Smooth muscle cell (in vitro differentiated cells): ENCODE data around the gene PCED1B. TPM values are rescaled to one million over a fixed set of nuclear protein-coding genes. Genes with fewer than 3 reads are reported as not detected.

ENCODE experiments used
- DNase-seq: peaks from one replicate; lab custom pipeline; 2025; ENCODE audit not compliant: unreplicated experiment; lab: John Stamatoyannopoulos, UW
- H2AFZ ChIP-seq: fragments of 200-600 bp; sonication (generic); 2 replicates; pipeline ENCODE4 v1.6.0; 2016; ENCODE audit warnings: antibody characterized with exemption, low read depth, mild to moderate bottlenecking
- H3F3A ChIP-seq: fragments of 200-600 bp; sonication (generic); 2 replicates; pipeline ENCODE4 v1.6.0; 2017; ENCODE audit warnings: antibody characterized with exemption, low read depth
- H3K27ac ChIP-seq: fragments of 200-600 bp; sonication (generic); 2 replicates; pipeline ENCODE4 v1.5.1; 2016; ENCODE audit warnings: low read depth, mild to moderate bottlenecking
- H3K27me3 ChIP-seq: fragments of 200-600 bp; sonication (generic); 2 replicates; pipeline ENCODE4 v1.6.1; 2016; ENCODE audit warnings: low read depth, mild to moderate bottlenecking
- H3K36me3 ChIP-seq: fragments of 200-600 bp; sonication (generic); 2 replicates; pipeline ENCODE4 v1.5.1; 2016; ENCODE audit warnings: low read depth
- H3K4me1 ChIP-seq: fragments of 200-600 bp; sonication (generic); 2 replicates; pipeline ENCODE4 v1.5.1; 2016; ENCODE audit warnings: low read depth
- H3K4me2 ChIP-seq: fragments of 200-600 bp; sonication (generic); 2 replicates; pipeline ENCODE4 v1.6.0; 2016; ENCODE audit warnings: mild to moderate bottlenecking
- H3K4me3 ChIP-seq: fragments of 200-600 bp; sonication (generic); 2 replicates; pipeline ENCODE4 v1.5.1; 2016; ENCODE audit warnings: mild to moderate bottlenecking
- H3K79me2 ChIP-seq: fragments of 200-600 bp; sonication (generic); 2 replicates; pipeline ENCODE4 v1.6.0; 2016; ENCODE audit warnings: low read depth, mild to moderate bottlenecking
- H3K9ac ChIP-seq: fragments of 200-600 bp; sonication (generic); 2 replicates; pipeline ENCODE4 v1.6.0; 2016; ENCODE audit warnings: low read depth
- H3K9me3 ChIP-seq: fragments of 200-600 bp; sonication (generic); replicated peaks from 2 replicates; pipeline ENCODE4 v1.5.1; 2016; ENCODE audit warnings: low read depth
- H4K20me1 ChIP-seq: fragments of 200-600 bp; sonication (generic); 2 replicates; pipeline ENCODE4 v1.6.0; 2016; ENCODE audit warnings: low read depth
- CTCF ChIP-seq: fragments of 200-600 bp; sonication (generic); IDR thresholded peaks from 2 replicates; pipeline ENCODE4 v1.5.1; 2017; ENCODE audit warnings: borderline replicate concordance, mild to moderate bottlenecking, antibody characterized with exemption; ENCODE audit not compliant: insufficient read depth, poor library complexity, severe bottlenecking
- WGBS: methylation state at CpG from one replicate; pipeline ENCODE4 v1.1.7; 2016; ENCODE audit warnings: low lambda C conversion rate; 5-methylcytosine and 5-hydroxymethylcytosine counted together
- polyA plus RNA-seq: library from polyadenylated mRNA; unstranded; fragments of >200 nt; fragmentation: Nextera tagmentation; extraction: Ambion mirVana; gene quantifications from 2 replicates; pipeline ENCODE4 v1.2.1, GENCODE V29; 2016
- total RNA-seq: library from RNA; depleted of rRNA; stranded (reverse); fragments of >200 nt; gene quantifications from 2 replicates; pipeline ENCODE4 v1.2.3, GENCODE V29; 2014

Gene PCED1B
- total and polyA plus RNA-seq, 2 experiments from 2014 or later: 2.7 to 3.5 TPM

GRCh38 chr12:47247418-47247817 lies 168.0 kb downstream of the PCED1B start:
- H3K9me3 ChIP-seq: no peaks in the 10 kb centered on the region
- TF ChIP-seq CTCF: no peak
- H4K20me1 ChIP-seq: no peaks in the 10 kb centered on the region
- H3K27me3 ChIP-seq: no peaks in the 10 kb centered on the region
- H3K4me2 ChIP-seq: no peak overlapping the region
- H3K4me1 ChIP-seq: no peaks in the 10 kb centered on the region
- no peak overlapping the region for H3K9ac ChIP-seq
- H3K27ac ChIP-seq: no peak overlapping the region
- no peaks in the 10 kb centered on the region for H3F3A ChIP-seq
- H3K4me3 ChIP-seq: no peak overlapping the region
- WGBS: 90% methylated on average over 1 of the region's 1 CpG
- no peak overlapping the region for H2AFZ ChIP-seq
- DNase-seq: no peak
- no peaks in the 10 kb centered on the region for H3K79me2 ChIP-seq
- no peaks in the 10 kb centered on the region for H3K36me3 ChIP-seq

GRCh38 chr12:47249082-47249481 lies 169.7 kb downstream of the PCED1B start:
- no peaks in the 10 kb centered on the region for H3K9me3 ChIP-seq

GRCh38 chr12:47249719-47250357 lies 170.4 kb downstream of the PCED1B start:
- no peak for TF ChIP-seq CTCF
- Histone ChIP-seq H3K27me3 (no peaks in the 10 kb centered on the region), H4K20me1 (no peaks in the 10 kb centered on the region), H3K4me3 (no peak overlapping the region), H3K9me3 (no peaks in the 10 kb centered on the region), H2AFZ (no peak overlapping the region), H3K9ac (no peak overlapping the region), H3F3A (no peaks in the 10 kb centered on the region), H3K4me2 (no peak overlapping the region), H3K4me1 (no peaks in the 10 kb centered on the region), H3K79me2 (no peaks in the 10 kb centered on the region), H3K27ac (no peak overlapping the region), H3K36me3 (no peaks in the 10 kb centered on the region)
- DNase-seq: no peak
- WGBS: 74% methylated on average over 7 of the region's 7 CpGs

More at GRCh38 chr12:47249082-47249481, 169.7 kb downstream of the PCED1B start:
- 69% methylated on average over 4 of the region's 4 CpGs for WGBS
- no peak overlapping the region for H3K4me3 ChIP-seq
- H3K9ac ChIP-seq: no peak overlapping the region
- no peak overlapping the region for H3K4me2 ChIP-seq
- DNase-seq: no peak
- H3K27me3 ChIP-seq: no peaks in the 10 kb centered on the region
- no peaks in the 10 kb centered on the region for H3K79me2 ChIP-seq
- H4K20me1 ChIP-seq: no peaks in the 10 kb centered on the region
- H2AFZ ChIP-seq: no peak overlapping the region
- H3K4me1 ChIP-seq: no peaks in the 10 kb centered on the region
- no peak overlapping the region for H3K27ac ChIP-seq
- no peak for TF ChIP-seq CTCF
- no peaks in the 10 kb centered on the region for H3K36me3 ChIP-seq
- H3F3A ChIP-seq: no peaks in the 10 kb centered on the region

DNA sequence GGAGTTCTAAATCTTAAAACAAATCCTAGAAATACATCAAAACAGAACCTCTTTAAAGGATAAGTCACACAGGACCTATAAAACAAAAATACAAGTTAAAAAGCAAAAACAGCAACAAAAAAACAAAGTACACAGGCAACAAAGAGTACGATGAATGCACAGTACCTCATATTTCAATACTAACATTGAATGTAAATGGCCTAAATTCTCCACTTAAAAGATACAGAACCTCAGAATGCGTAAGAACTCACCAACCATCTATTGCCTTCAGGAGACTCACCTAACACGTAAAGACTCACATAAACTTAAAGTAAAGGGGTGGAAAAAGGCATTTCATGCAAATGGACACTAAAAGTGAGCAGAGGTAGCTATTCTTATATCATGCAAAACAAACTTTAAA lies 172.5 kb downstream of the PCED1B start:
- H3K27ac ChIP-seq: no peak overlapping the region
- no peak overlapping the region for H3K4me2 ChIP-seq
- no peaks in the 10 kb centered on the region for H4K20me1 ChIP-seq
- WGBS: 95% methylated on average over 3 of the region's 3 CpGs
- H3K79me2 ChIP-seq: no peaks in the 10 kb centered on the region
- TF ChIP-seq CTCF: no peak
- H2AFZ ChIP-seq: no peak overlapping the region
- H3F3A ChIP-seq: no peaks in the 10 kb centered on the region
- H3K9ac ChIP-seq: no peak overlapping the region
- no peaks in the 10 kb centered on the region for H3K36me3 ChIP-seq
- no peak for DNase-seq
- H3K27me3 ChIP-seq: no peaks in the 10 kb centered on the region
- H3K9me3 ChIP-seq: no peaks in the 10 kb centered on the region
- H3K4me3 ChIP-seq: no peak overlapping the region
- H3K4me1 ChIP-seq: no peaks in the 10 kb centered on the region
